GM23338 (cell line): ENCODE measurements around the gene IL12A. TPM values are rescaled to one million over a fixed set of nuclear protein-coding genes. Genes with fewer than 3 reads are reported as not detected.

ENCODE experiments used
- ATAC-seq: fragments of 200-7000 bp; cut with Tn5 transposase; 3 replicates; pipeline ENCODE4 v1.9.1; 2020
- DNase-seq: peaks from one replicate; pipeline ENCODE4 v3.0.0-alpha.2; 2015; ENCODE audit warnings: low spot score
- H2AFZ ChIP-seq: fragments of 200-600 bp; sonication (generic); 2 replicates; pipeline ENCODE4 v1.8.0; 2016; ENCODE audit warnings: antibody characterized with exemption, mild to moderate bottlenecking, moderate library complexity
- H3F3A ChIP-seq: fragments of 200-600 bp; sonication (generic); replicated peaks from 2 replicates; pipeline ENCODE4 v1.8.0; 2017; ENCODE audit warnings: antibody characterized with exemption, mixed run types, low read depth
- H3K27ac ChIP-seq: fragments of 200-600 bp; sonication (generic); 2 replicates; pipeline ENCODE4 v1.6.1; 2016; ENCODE audit warnings: low read depth
- H3K27me3 ChIP-seq: fragments of 200-600 bp; sonication (generic); 2 replicates; pipeline ENCODE4 v1.8.0; 2016; ENCODE audit warnings: mild to moderate bottlenecking, mixed run types, moderate library complexity; ENCODE audit not compliant: insufficient read depth
- H3K36me3 ChIP-seq: fragments of 200-600 bp; sonication (generic); 2 replicates; pipeline ENCODE4 v1.8.0; 2016; ENCODE audit warnings: mild to moderate bottlenecking; ENCODE audit not compliant: insufficient read depth
- H3K4me1 ChIP-seq: fragments of 200-600 bp; sonication (generic); 2 replicates; pipeline ENCODE4 v1.8.0; 2016; ENCODE audit warnings: mild to moderate bottlenecking, moderate library complexity; ENCODE audit not compliant: insufficient read depth
- H3K4me2 ChIP-seq: fragments of 200-600 bp; sonication (generic); 2 replicates; pipeline ENCODE4 v1.7.1; 2017; ENCODE audit warnings: mixed run types
- H3K4me3 ChIP-seq: fragments of 200-600 bp; sonication (generic); 2 replicates; pipeline ENCODE4 v1.6.1; 2016; ENCODE audit warnings: mixed run types
- H3K79me2 ChIP-seq: fragments of 200-600 bp; sonication (generic); replicated peaks from 2 replicates; pipeline ENCODE4 v1.8.0; 2017; ENCODE audit warnings: mild to moderate bottlenecking; ENCODE audit not compliant: insufficient read depth
- H3K9me2 ChIP-seq: fragments of 200-600 bp; sonication (generic); 2 replicates; pipeline ENCODE4 v1.8.0; 2017; ENCODE audit not compliant: insufficient read depth
- H4K20me1 ChIP-seq: fragments of 200-600 bp; sonication (generic); replicated peaks from 2 replicates; pipeline ENCODE4 v1.8.0; 2017; ENCODE audit warnings: mild to moderate bottlenecking; ENCODE audit not compliant: insufficient read depth
- H3K27ac Mint-ChIP-seq: 2 replicates; pipeline ENCODE4 v1.8.0; 2020; ENCODE audit warnings: inconsistent platforms, mild to moderate bottlenecking, moderate library complexity, mixed read lengths
- H3K27me3 Mint-ChIP-seq: 3 replicates; pipeline ENCODE4 v1.8.0; 2022; ENCODE audit warnings: low read depth, mild to moderate bottlenecking, moderate library complexity, mixed read lengths, inconsistent platforms; ENCODE audit not compliant: insufficient read depth, poor library complexity
- H3K36me3 Mint-ChIP-seq: 3 replicates; pipeline ENCODE4 v1.8.0; 2021; ENCODE audit warnings: low read depth, mild to moderate bottlenecking, inconsistent platforms, moderate library complexity, mixed read lengths
- H3K4me1 Mint-ChIP-seq: 3 replicates; pipeline ENCODE4 v1.8.0; 2020; ENCODE audit warnings: mild to moderate bottlenecking, inconsistent platforms, mixed read lengths
- H3K4me3 Mint-ChIP-seq: 3 replicates; pipeline ENCODE4 v1.8.0; 2021; ENCODE audit warnings: moderate library complexity, mild to moderate bottlenecking, inconsistent platforms, mixed read lengths
- H3K9me3 Mint-ChIP-seq: 3 replicates; pipeline ENCODE4 v1.8.0; 2020; ENCODE audit warnings: moderate library complexity, mild to moderate bottlenecking, inconsistent platforms, mixed read lengths
- CTCF ChIP-seq, 2 experiments: fragments of 200-600 bp in 1 of 2; sonication (generic) in 1 of 2; conservative IDR thresholded peaks; 2 replicates each; pipeline versions ENCODE4 v1.5.1 to v1.6.1; 2016 to 2017; ENCODE audit warnings: antibody characterized with exemption in 2 of 2, low read depth in 2 of 2, mild to moderate bottlenecking in 2 of 2, moderate library complexity in 1 of 2
- ETS1 ChIP-seq: IDR thresholded peaks from 2 replicates; pipeline ENCODE4 v1.6.1; 2016; ENCODE audit warnings: antibody characterized with exemption
- JUNB ChIP-seq: IDR thresholded peaks from one replicate; pipeline ENCODE4 v1.6.1; 2016; ENCODE audit warnings: antibody characterized with exemption; ENCODE audit not compliant: unreplicated experiment
- NANOG ChIP-seq: IDR thresholded peaks from 2 replicates; pipeline ENCODE4 v1.6.1; 2016; ENCODE audit warnings: antibody characterized with exemption, borderline replicate concordance
- POLR2AphosphoS5 ChIP-seq: IDR thresholded peaks from 2 replicates; pipeline ENCODE4 v1.6.1; 2016; ENCODE audit warnings: antibody characterized with exemption, low read depth
- STAT1 ChIP-seq: IDR thresholded peaks from one replicate; pipeline ENCODE4 v1.6.1; 2016; ENCODE audit warnings: antibody characterized with exemption; ENCODE audit not compliant: unreplicated experiment
- ZNF114 ChIP-seq: fragments of 250-450 bp; sonication (Bioruptor Pico); IDR thresholded peaks from 2 replicates; pipeline ENCODE4 v1.5.0; 2020; ENCODE audit warnings: mild to moderate bottlenecking, moderate library complexity
- ZNF331 ChIP-seq: fragments of 250-450 bp; sonication (Bioruptor Pico); IDR thresholded peaks from 2 replicates; pipeline ENCODE4 v1.5.0; 2020; ENCODE audit warnings: low read depth, mild to moderate bottlenecking, moderate library complexity
- ZNF462 ChIP-seq: fragments of 250-450 bp; sonication (Bioruptor Pico); IDR thresholded peaks from 2 replicates; pipeline ENCODE4 v1.5.0; 2020; ENCODE audit warnings: mild to moderate bottlenecking, moderate library complexity
- polyA plus RNA-seq: library from polyadenylated mRNA; unstranded; fragments of >200 nt; fragmentation: Nextera tagmentation; extraction: Ambion mirVana; gene quantifications from 2 replicates; pipeline ENCODE4 v1.2.1, GENCODE V29; 2016
- total RNA-seq: library from RNA; depleted of rRNA; stranded (reverse); fragments of >200 nt; shearing (Covaris generic); gene quantifications from 2 replicates; pipeline ENCODE4 v1.2.3, GENCODE V29; 2014

The IL12A gene
- total and polyA plus RNA-seq, 2 experiments from 2014 or later, result 0.69 to 1.3 TPM

- peaks cover 2% of the 10 kb centered on the region for H3K27me3 Mint-ChIP-seq
- H3K4me2 ChIP-seq, result no peak overlapping the region
- no peak overlapping the region for H2AFZ ChIP-seq
- no peaks in the 10 kb centered on the region for H3K9me2 ChIP-seq
- no peaks in the 10 kb centered on the region for H4K20me1 ChIP-seq
- no peak overlapping the region for H3K4me3 ChIP-seq
- no peaks in the 10 kb centered on the region for H3K36me3 ChIP-seq
- no peaks in the 10 kb centered on the region for H3F3A ChIP-seq
- H3K27ac ChIP-seq, result no peak overlapping the region
- no peak overlapping the region for H3K27ac Mint-ChIP-seq
- H3K4me3 Mint-ChIP-seq, result no peak overlapping the region
- H3K27me3 ChIP-seq, result no peaks in the 10 kb centered on the region
- no peaks in the 10 kb centered on the region for H3K79me2 ChIP-seq
- no peaks in the 10 kb centered on the region for H3K4me1 Mint-ChIP-seq
- H3K4me1 ChIP-seq, result no peaks in the 10 kb centered on the region
- no peak for DNase-seq
- no peaks in the 10 kb centered on the region for H3K9me3 Mint-ChIP-seq
- H3K36me3 Mint-ChIP-seq, result no peaks in the 10 kb centered on the region
- no peak for ATAC-seq
- TF ChIP-seq CTCF (conservative IDR thresholded peaks at IDR 0.05; ENCODE audit: low read depth in 2 of 2), result no peak
- TF ChIP-seq ZNF462 (CRISPR knock-in tag), result no peak
- no peak for TF ChIP-seq ZNF114 (CRISPR knock-in tag)
- TF ChIP-seq POLR2AphosphoS5, result no peak
- TF ChIP-seq JUNB, result no peak
- no peak for TF ChIP-seq STAT1
- TF ChIP-seq ZNF331 (CRISPR knock-in tag), result no peak
- TF ChIP-seq ETS1, result no peak
- TF ChIP-seq NANOG, result no peak
Observed at GRCh38 chr3:160010578-160010977, 21.9 kb downstream of the IL12A start.
